Lower leg skin (tissue), 4 donors: Measurements from ENCODE around the gene SLC27A4. TPM values are rescaled to one million over a fixed set of nuclear protein-coding genes. Genes with fewer than 3 reads are reported as not detected.

Experiments
- DNase-seq, 2 donors: peaks; one replicate each; pipeline ENCODE4 v3.0.0-alpha.2; 2019; ENCODE audit warnings: low spot score in 2 of 2
- H3K4me3 ChIP-seq: fragments of 200-600 bp; sonication (generic); 2 replicates; pipeline ENCODE4 v1.5.1; 2017; ENCODE audit warnings: mild to moderate bottlenecking, low read depth; ENCODE audit not compliant: poor library complexity, severe bottlenecking
- POLR2A ChIP-seq, 2 donors: fragments of 450-650 bp; IDR thresholded peaks; one replicate each; pipeline ENCODE4 v1.6.1; 2016 to 2017; ENCODE audit warnings: antibody characterized with exemption in 2 of 2, mild to moderate bottlenecking in 1 of 2, moderate library complexity in 1 of 2
- WGBS, 2 donors: methylation state at CpG; one replicate each; pipeline ENCODE4 v1.1.5; 2018; 5-methylcytosine and 5-hydroxymethylcytosine counted together
- intact Hi-C: fragments of 100-400 bp; cut with DNase I; formaldehyde crosslinking; loops from one replicate; pipeline ENCODE4 v1.15.0; 2023; ENCODE audit warnings: low total_unique reads
- total RNA-seq, 4 donors: library from RNA; depleted of rRNA; stranded (reverse); fragments of >200 nt; gene quantifications; one replicate each; pipeline ENCODE4 v1.1.0, GENCODE V29; 2016
- TF ChIP-seq, protein P1 (sequence below), 3 donors: fragments of 450-650 bp; IDR thresholded peaks; one replicate each; pipeline ENCODE4 v1.5.1; 2016; ENCODE audit warnings: antibody characterized with exemption in 3 of 3, mild to moderate bottlenecking in 3 of 3, moderate library complexity in 2 of 3

SLC27A4 gene
- total RNA-seq, 4 donors from 2014 or later, result 64.7 to 105 (median 73.3) TPM

- no peak for DNase-seq
- no peak overlapping the region for H3K4me3 ChIP-seq
- intact Hi-C loops, result no loop called here
- 91 to 92% methylated on average over 6 of the region's 6 CpGs for WGBS, 2 donors
- TF ChIP-seq, protein P1, sequence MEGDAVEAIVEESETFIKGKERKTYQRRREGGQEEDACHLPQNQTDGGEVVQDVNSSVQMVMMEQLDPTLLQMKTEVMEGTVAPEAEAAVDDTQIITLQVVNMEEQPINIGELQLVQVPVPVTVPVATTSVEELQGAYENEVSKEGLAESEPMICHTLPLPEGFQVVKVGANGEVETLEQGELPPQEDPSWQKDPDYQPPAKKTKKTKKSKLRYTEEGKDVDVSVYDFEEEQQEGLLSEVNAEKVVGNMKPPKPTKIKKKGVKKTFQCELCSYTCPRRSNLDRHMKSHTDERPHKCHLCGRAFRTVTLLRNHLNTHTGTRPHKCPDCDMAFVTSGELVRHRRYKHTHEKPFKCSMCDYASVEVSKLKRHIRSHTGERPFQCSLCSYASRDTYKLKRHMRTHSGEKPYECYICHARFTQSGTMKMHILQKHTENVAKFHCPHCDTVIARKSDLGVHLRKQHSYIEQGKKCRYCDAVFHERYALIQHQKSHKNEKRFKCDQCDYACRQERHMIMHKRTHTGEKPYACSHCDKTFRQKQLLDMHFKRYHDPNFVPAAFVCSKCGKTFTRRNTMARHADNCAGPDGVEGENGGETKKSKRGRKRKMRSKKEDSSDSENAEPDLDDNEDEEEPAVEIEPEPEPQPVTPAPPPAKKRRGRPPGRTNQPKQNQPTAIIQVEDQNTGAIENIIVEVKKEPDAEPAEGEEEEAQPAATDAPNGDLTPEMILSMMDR (IDR thresholded peaks at IDR 0.05), result no peak
- no peak for TF ChIP-seq POLR2A (IDR thresholded peaks at IDR 0.05)
Observed at GRCh38 chr9:128349772-128350171, 9.4 kb downstream of the SLC27A4 start.

DNA sequence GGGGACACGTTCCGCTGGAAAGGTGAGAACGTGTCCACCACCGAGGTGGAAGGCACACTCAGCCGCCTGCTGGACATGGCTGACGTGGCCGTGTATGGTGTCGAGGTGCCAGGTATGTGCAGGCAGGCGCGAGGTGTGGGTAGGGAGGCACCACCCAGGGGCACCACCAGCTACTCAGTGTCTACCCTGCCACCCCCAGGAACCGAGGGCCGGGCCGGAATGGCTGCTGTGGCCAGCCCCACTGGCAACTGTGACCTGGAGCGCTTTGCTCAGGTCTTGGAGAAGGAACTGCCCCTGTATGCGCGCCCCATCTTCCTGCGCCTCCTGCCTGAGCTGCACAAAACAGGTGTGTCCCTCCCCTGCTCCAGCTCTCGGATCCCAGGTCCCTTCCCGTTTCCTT lies 15.1 kb downstream of the SLC27A4 start:
- no peak for TF ChIP-seq POLR2A (IDR thresholded peaks at IDR 0.05)
- TF ChIP-seq, protein P1 (IDR thresholded peaks at IDR 0.05), result no peak
- 97% methylated on average over 10 to 17 of the region's 19 CpGs for WGBS, 2 donors
- intact Hi-C loops, result no loop called here
- DNase-seq, result no peak
- H3K4me3 ChIP-seq, result no peak overlapping the region

DNA sequence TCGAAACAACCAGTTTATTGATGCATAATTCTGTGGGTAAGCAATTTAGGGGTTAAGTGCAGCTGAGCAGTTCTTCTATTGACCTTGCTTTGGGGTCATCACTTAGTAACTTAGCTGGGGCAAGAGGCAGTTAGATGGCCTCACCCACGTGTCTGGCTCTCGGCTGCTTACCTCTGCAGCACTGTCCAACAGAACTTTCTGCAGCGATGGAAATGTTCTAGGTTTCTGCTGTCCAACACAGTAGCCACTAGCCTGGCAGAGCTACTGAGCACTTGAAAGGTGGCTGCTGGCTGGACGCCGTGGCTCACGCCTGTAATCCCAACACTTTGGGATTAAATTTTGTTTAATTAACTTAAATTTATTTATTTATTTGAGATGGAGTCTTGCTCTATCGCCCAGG lies 17.8 kb downstream of the SLC27A4 start:
- H3K4me3 ChIP-seq, result no peak overlapping the region
- WGBS, 2 donors, result 84 to 91% methylated on average over 8 of the region's 8 CpGs
- no peak for DNase-seq
- intact Hi-C loops, result no loop called here
- TF ChIP-seq, protein P1 (IDR thresholded peaks at IDR 0.05), result no peak
- no peak for TF ChIP-seq POLR2A (IDR thresholded peaks at IDR 0.05)

DNA sequence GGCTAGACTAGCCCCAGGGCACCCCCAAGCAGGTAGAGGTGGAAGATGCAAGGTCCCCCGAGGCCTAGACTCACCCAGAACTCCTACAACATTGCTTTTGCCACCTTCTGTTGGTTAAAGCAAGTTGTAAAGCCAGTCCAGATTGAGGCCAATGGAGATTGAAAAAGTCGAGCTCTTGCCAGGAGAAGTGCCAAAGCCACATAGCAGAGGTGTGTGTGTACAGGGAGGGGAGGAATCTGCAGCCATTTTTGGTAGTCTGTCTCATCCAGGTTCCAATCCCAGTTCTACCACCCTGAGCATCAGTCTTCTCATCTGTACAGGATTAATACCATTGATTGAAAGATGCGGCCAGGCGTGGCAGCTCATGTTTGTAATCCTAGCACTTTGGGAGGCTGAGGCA lies 18.5 kb downstream of the SLC27A4 start:
- intact Hi-C loops, result no loop called here
- WGBS, 2 donors, result 67 to 76% methylated on average over 4 of the region's 4 CpGs
- no peak for DNase-seq
- no peak overlapping the region for H3K4me3 ChIP-seq
- no peak for TF ChIP-seq POLR2A (IDR thresholded peaks at IDR 0.05)
- TF ChIP-seq, protein P1 (IDR thresholded peaks at IDR 0.05), result no peak

- DNase-seq, result no peak
- intact Hi-C loops, result loop anchor here (10.0 kb wide), 1 partner anchor 54 kb away; no protein-coding TSS in a partner anchor
Observed at GRCh38 chr9:128360826-128361225, 20.5 kb downstream of the SLC27A4 start.

More at GRCh38 chr9:128360826-128361225, 20.5 kb downstream of the SLC27A4 start:
- no peak overlapping the region for H3K4me3 ChIP-seq
- 62 to 74% methylated on average over 2 of the region's 2 CpGs for WGBS, 2 donors
- no peak for TF ChIP-seq POLR2A (IDR thresholded peaks at IDR 0.05)
- TF ChIP-seq, protein P1 (IDR thresholded peaks at IDR 0.05), result no peak
